ENCODE results near the gene CELA2B.

- TF ChIP-seq, protein P1, sequence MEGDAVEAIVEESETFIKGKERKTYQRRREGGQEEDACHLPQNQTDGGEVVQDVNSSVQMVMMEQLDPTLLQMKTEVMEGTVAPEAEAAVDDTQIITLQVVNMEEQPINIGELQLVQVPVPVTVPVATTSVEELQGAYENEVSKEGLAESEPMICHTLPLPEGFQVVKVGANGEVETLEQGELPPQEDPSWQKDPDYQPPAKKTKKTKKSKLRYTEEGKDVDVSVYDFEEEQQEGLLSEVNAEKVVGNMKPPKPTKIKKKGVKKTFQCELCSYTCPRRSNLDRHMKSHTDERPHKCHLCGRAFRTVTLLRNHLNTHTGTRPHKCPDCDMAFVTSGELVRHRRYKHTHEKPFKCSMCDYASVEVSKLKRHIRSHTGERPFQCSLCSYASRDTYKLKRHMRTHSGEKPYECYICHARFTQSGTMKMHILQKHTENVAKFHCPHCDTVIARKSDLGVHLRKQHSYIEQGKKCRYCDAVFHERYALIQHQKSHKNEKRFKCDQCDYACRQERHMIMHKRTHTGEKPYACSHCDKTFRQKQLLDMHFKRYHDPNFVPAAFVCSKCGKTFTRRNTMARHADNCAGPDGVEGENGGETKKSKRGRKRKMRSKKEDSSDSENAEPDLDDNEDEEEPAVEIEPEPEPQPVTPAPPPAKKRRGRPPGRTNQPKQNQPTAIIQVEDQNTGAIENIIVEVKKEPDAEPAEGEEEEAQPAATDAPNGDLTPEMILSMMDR (conservative IDR thresholded peaks at IDR 0.05): no peak
- TF ChIP-seq ZFX (IDR thresholded peaks at IDR 0.05): no peak
Measured at GRCh38 chr1:15456313-15456954, 19.5 kb upstream of the CELA2B start, which contains the start of gene CELA2A.
